Skeletal muscle satellite cell (primary cell): ENCODE results near the gene ACAD11.
"Not testable (repeated sequence)": the region's sequence is repeated elsewhere in the genome, so short reads cannot be mapped to it uniquely, and the experiment has no call there.

Experiments used
- H3K27me3 ChIP-seq: 2 replicates; pipeline ENCODE4 v1.7.0; 2013; ENCODE audit warnings: low read length; ENCODE audit not compliant: control insufficient read depth, insufficient read depth
- H3K36me3 ChIP-seq: 2 replicates; pipeline ENCODE4 v1.7.0; 2013; ENCODE audit warnings: mild to moderate bottlenecking, control low read depth, low read length; ENCODE audit not compliant: insufficient read depth
- H3K4me1 ChIP-seq: 2 replicates; pipeline ENCODE4 v1.7.0; 2013; ENCODE audit warnings: low read length; ENCODE audit not compliant: control insufficient read depth, insufficient read depth
- H3K4me2 ChIP-seq: 2 replicates; pipeline ENCODE4 v1.7.0; 2013; ENCODE audit warnings: mild to moderate bottlenecking, low read length
- H3K4me3 ChIP-seq: 2 replicates; pipeline ENCODE4 v1.7.0; 2013; ENCODE audit warnings: low read length
- H3K9ac ChIP-seq: 2 replicates; pipeline ENCODE4 v1.7.0; 2013; ENCODE audit warnings: mild to moderate bottlenecking, low read depth, low read length, moderate library complexity
- H3K9me3 ChIP-seq: replicated peaks from 2 replicates; pipeline ENCODE4 v1.7.0; 2013; ENCODE audit warnings: mild to moderate bottlenecking, control low read depth, low read length

ACAD11 gene

DNA sequence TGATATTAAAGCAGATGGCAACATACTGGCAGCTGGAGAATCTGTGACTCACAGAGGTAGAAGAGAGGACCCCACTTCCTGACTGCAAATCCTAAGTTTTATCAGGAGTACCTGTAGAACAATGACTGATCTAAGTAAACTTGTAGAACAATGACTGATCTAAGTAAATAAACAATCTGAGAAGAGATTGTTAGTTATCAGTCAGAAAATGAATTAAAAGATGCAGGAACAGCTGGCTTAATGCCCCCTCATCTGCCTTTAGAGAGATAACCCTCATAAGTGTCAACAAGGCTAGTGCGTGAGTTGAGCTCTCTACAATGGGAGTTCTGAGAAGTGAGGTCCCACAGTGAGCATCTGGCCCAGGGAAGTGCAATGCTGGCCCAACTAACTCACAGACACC, 14.6 kb downstream of the ACAD11 start:
- no peaks in the 10 kb centered on the region for H3K4me1 ChIP-seq
- H3K4me3 ChIP-seq = no peak overlapping the region
- no peak overlapping the region for H3K4me2 ChIP-seq
- H3K36me3 ChIP-seq = no peaks in the 10 kb centered on the region
- H3K9ac ChIP-seq = no peak overlapping the region
- H3K27me3 ChIP-seq = no peaks in the 10 kb centered on the region
- no peaks in the 10 kb centered on the region for H3K9me3 ChIP-seq

DNA sequence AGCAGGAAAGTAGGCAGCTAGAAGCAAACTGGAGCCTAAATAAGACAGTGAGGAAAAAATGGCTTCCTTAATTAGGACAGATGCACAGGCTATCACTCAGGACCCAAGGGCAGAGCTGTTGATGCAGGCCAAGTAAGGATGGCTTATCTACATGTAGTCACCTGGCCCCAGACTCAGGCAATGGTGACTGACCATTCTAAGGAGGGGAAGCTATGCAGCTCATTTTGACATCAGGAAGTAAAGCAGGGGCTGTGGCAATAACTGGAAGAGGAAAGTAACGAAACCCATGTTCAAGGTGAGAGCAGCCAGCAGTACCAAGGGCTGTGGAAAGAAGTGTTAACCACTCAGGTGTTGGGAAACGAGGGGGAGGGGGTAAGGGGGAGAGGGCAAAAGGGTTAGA, 16.2 kb downstream of the ACAD11 start:
- H3K9me3 ChIP-seq = no peaks in the 10 kb centered on the region
- no peaks in the 10 kb centered on the region for H3K4me1 ChIP-seq
- no peaks in the 10 kb centered on the region for H3K27me3 ChIP-seq
- H3K4me2 ChIP-seq = no peak overlapping the region
- H3K4me3 ChIP-seq = no peak overlapping the region
- H3K36me3 ChIP-seq = peaks cover 2% of the 10 kb centered on the region
- no peak overlapping the region for H3K9ac ChIP-seq

DNA sequence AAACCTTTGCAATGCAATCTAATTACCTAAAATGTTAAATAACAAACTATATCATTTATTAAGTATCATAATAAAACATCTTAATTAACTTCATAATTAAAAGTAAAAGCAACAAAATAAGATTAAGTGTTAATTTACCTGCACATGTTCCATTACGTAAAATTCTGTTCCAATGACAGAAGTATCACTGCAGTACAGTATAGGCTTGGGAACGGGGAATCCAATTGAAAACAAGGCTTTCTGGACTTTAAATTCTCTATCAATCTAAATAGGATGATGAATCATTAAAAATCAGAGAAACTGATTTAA, 17.1 kb downstream of the ACAD11 start:
- Histone ChIP-seq H3K9ac (no peak overlapping the region), H3K4me2 (no peak overlapping the region), H3K27me3 (no peaks in the 10 kb centered on the region), H3K4me1 (peaks cover 6% of the 10 kb centered on the region), H3K9me3 (no peaks in the 10 kb centered on the region), H3K36me3 (peaks cover 2% of the 10 kb centered on the region), H3K4me3 (no peak overlapping the region)

DNA sequence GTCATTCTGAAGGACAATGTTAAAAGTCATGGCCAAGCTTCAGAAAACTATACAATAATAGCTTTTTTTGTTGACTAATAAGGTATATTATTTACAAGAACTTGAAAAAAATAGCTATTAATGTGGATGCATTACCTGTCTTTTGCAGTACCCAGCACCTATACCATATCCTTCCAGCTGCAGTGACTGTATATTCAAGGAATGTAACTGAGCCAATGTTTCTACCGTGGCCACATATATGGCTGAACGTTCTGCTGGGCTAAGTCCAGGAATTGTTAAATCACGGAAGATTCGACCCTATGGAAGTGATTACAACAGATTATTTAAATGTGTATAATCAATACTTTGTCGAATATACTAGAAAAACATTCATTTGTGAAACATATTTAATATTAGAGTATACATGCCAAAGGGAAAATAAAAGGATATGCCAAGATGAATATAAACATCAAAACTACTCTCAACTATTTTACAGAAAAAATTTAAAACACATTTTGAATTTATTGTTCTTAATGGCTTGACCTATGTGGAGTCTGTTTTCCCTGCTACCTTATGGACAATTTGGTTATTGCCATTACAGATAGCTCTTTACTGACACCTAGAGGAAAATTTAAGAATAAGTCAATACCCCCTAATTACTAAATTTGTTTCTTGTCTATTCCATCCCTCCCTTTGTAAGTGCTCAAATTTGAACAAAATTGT, 17.6 kb downstream of the ACAD11 start:
- Histone ChIP-seq H3K4me1 (peaks cover 10% of the 10 kb centered on the region), H3K4me3 (no peak overlapping the region), H3K36me3 (peaks cover 2% of the 10 kb centered on the region), H3K4me2 (no peak overlapping the region), H3K9ac (peak overlapping the region; percentile 4), H3K27me3 (no peaks in the 10 kb centered on the region), H3K9me3 (no peaks in the 10 kb centered on the region)

DNA sequence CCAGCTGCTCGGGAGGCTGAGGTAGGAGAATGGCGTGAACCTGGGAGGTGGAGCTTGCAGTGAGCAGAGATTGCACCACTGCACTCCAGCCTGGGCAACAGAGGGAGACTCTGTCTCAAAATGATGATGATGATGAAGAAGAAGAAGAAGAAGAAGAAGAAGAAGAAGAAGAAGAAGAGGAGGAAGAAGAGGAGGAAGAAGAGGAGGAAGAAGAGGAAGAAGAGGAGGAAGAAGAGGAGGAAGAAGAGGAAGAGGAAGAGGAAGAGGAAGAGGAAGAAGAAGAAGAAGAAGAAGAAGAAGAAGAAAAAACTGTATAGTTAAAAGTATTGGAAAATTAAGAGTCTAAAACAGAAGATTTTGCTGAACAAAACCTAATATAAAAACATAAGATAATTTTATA, 18.2 kb downstream of the ACAD11 start:
- not testable (repeated sequence) for H3K4me3 ChIP-seq, H3K9ac ChIP-seq, H3K9me3 ChIP-seq, H3K27me3 ChIP-seq, H3K4me2 ChIP-seq, H3K36me3 ChIP-seq
- H3K4me1 ChIP-seq = peaks cover 10% of the 10 kb centered on the region

DNA sequence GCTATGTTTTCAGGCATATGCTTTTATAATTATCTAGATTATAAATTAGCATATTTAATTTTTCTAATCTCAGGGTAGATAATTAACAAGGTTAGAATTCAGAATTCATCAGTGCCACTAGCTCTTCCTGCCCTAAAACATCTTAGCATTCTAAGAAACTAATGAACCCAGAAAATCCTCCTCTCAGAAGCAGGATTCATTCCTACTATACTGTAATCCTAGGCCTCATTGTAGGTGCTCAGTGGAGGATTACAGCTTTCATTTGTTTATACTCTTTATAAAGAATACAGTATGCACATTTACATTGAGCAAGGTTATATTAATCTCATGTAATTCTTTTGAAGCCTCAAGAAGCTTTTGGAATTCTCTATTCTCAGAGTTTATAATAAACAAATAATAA, 20.9 kb downstream of the ACAD11 start:
- no peaks in the 10 kb centered on the region for H3K27me3 ChIP-seq
- no peak overlapping the region for H3K4me2 ChIP-seq
- H3K4me1 ChIP-seq = peaks cover 10% of the 10 kb centered on the region
- no peaks in the 10 kb centered on the region for H3K9me3 ChIP-seq
- H3K36me3 ChIP-seq = peaks cover 2% of the 10 kb centered on the region
- H3K9ac ChIP-seq = no peak overlapping the region
- H3K4me3 ChIP-seq = no peak overlapping the region

DNA sequence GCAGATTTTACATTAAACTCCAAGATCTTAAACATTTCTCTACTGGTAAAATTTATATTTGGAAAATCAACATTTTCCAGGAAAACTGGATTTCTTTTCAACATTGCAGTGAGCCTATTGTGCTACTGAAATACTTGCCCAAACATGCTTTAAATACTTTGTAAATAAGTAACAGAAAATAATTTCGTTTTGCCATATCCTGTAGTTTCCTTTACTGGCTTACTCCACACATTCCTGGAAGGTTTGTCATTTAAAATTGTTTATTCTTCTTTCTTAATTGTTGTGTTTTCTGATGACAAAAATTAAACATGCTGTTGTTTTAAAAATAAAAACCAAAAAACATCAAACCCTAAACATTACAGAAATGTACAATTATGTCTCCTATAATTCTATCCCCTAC, 22.0 kb downstream of the ACAD11 start:
- H3K4me2 ChIP-seq = peak overlapping the region; percentile 4
- H3K9me3 ChIP-seq = no peaks in the 10 kb centered on the region
- peaks cover 2% of the 10 kb centered on the region for H3K36me3 ChIP-seq
- peaks cover 10% of the 10 kb centered on the region for H3K4me1 ChIP-seq
- H3K9ac ChIP-seq = peak overlapping the region; percentile 9
- H3K4me3 ChIP-seq = no peak overlapping the region
- no peaks in the 10 kb centered on the region for H3K27me3 ChIP-seq

DNA sequence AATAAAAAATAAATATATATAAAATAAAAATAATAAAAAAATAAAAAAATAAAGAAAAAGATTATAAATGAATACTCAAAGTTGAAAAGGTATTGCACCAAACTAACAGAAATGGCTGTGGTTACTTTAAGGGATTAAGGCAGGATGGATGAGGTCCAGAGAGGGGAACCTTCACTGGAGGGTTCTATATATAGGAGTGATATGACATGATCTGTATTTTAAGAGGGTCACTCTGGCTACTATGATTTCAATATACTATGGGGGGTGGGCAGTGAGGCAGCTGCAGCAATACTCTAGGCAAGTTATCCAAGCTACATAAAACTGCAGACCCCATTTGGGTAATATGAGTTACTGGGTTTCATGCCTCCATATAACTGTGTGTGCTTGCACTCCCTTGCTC, 24.6 kb downstream of the ACAD11 start:
- Histone ChIP-seq H3K4me2 (no peak overlapping the region), H3K9ac (no peak overlapping the region), H3K36me3 (peaks cover 2% of the 10 kb centered on the region), H3K27me3 (no peaks in the 10 kb centered on the region), H3K4me1 (peaks cover 17% of the 10 kb centered on the region), H3K9me3 (no peaks in the 10 kb centered on the region), H3K4me3 (no peak overlapping the region)

DNA sequence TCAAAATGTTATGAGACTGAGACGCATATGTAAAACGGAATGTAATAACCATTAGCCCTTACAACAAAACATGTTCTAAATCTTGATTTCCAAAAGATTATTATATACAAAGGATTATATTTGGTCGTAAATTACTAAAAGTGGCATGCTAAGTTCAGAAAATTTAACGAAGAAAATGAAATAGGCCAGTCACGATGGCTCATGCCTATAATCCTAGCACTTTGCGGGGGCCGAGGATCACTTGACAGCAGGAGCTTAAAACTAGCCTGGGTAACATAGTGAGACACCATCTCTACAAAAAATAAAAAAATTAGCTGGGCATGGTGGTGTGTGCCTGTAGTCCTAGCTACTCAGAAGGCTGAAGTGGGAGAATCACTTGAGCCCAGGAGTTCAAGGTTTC, 29.0 kb downstream of the ACAD11 start:
- Histone ChIP-seq H3K9ac (no peak overlapping the region), H3K9me3 (no peaks in the 10 kb centered on the region), H3K4me1 (peaks cover 14% of the 10 kb centered on the region), H3K4me2 (no peak overlapping the region), H3K4me3 (no peak overlapping the region), H3K27me3 (no peaks in the 10 kb centered on the region), H3K36me3 (no peaks in the 10 kb centered on the region)

DNA sequence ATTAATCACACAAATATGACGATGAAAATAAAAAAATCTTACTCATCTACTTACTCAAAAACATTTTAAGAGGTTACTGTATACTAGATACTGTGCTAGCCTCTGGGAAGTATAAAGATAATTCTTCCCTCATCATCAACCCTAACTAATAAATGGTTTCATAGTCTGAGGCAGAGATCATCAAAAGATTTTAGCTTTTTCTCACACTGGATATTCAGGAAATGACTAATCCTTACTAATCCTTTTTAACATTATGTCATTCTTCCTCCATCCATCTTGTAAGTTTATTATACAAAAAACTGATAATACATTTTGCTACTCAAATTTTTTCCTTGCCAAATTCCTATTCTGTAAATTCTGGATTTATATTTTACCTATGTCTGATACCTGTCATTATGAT, 29.7 kb downstream of the ACAD11 start:
- peak overlapping the region; percentile 62 for H3K9ac ChIP-seq
- no peaks in the 10 kb centered on the region for H3K9me3 ChIP-seq
- H3K4me1 ChIP-seq = peaks cover 14% of the 10 kb centered on the region
- H3K4me3 ChIP-seq = no peak overlapping the region
- H3K4me2 ChIP-seq = peak overlapping the region; percentile 4
- H3K27me3 ChIP-seq = no peaks in the 10 kb centered on the region
- H3K36me3 ChIP-seq = no peaks in the 10 kb centered on the region

DNA sequence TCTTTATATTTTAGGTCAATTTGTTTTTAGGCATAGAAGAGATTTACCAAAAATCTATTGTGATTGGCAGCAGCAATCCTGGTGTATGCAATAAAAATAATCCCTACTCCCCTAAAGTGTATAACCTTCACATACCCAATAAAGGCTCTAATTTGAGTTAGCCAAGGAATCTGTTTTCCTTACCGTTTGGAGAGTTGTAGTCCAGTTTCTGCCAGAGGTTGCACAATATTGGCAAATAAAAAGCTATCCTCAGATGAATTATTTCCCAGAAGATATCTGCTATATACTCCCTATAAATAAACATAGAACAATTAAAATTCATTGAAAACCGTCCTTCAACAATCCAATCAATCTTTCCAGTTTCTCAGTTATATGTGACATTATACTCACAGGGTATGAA, 31.5 kb downstream of the ACAD11 start:
- Histone ChIP-seq H3K36me3 (no peaks in the 10 kb centered on the region), H3K9ac (no peak overlapping the region), H3K9me3 (no peaks in the 10 kb centered on the region), H3K4me3 (no peak overlapping the region), H3K4me1 (peaks cover 14% of the 10 kb centered on the region), H3K27me3 (no peaks in the 10 kb centered on the region), H3K4me2 (no peak overlapping the region)

DNA sequence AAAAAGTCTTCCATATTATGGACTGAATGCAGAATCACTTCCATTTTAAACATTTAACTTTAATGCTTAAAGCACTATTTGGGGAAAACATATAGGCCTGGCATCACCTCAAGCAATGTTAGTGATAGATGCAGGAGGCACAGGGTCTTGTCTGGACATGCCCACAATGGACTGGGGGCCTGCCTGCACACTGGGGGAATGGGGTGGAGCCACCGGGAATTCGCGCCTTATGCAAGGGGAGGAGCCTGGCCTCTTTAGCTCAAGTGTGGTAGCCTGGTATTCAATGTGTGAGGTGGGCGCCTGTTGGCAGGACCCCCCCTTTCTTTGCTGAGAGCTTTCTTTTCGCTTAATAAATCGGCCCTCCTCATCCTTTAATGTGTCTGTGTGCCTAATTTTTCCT, 32.7 kb downstream of the ACAD11 start:
- no peaks in the 10 kb centered on the region for H3K27me3 ChIP-seq
- no peak overlapping the region for H3K9ac ChIP-seq
- no peaks in the 10 kb centered on the region for H3K9me3 ChIP-seq
- no peaks in the 10 kb centered on the region for H3K36me3 ChIP-seq
- H3K4me3 ChIP-seq = no peak overlapping the region
- H3K4me1 ChIP-seq = peaks cover 14% of the 10 kb centered on the region
- H3K4me2 ChIP-seq = no peak overlapping the region
